GM20000 (cell line): ENCODE results near the gene RPL5.

Experiments used
- DNase-seq: peaks from one replicate; pipeline ENCODE4 v3.0.0; 2012; ENCODE audit warnings: low spot score
- CTCF ChIP-seq: IDR thresholded peaks from 2 replicates; pipeline ENCODE4 v1.5.1; 2012; ENCODE audit warnings: mild to moderate bottlenecking, control low read depth; ENCODE audit errors: extremely low read depth, missing control alignments

The RPL5 gene

GRCh38 chr1:92872719-92873118 is 40.9 kb downstream of the RPL5 start:
- TF ChIP-seq CTCF = no peak
- DNase-seq = no peak

GRCh38 chr1:92874987-92875386 is 43.1 kb downstream of the RPL5 start:
- no peak for TF ChIP-seq CTCF
- no peak for DNase-seq

GRCh38 chr1:92876351-92876750 is 44.5 kb downstream of the RPL5 start:
- no peak for DNase-seq
- TF ChIP-seq CTCF = no peak

DNA sequence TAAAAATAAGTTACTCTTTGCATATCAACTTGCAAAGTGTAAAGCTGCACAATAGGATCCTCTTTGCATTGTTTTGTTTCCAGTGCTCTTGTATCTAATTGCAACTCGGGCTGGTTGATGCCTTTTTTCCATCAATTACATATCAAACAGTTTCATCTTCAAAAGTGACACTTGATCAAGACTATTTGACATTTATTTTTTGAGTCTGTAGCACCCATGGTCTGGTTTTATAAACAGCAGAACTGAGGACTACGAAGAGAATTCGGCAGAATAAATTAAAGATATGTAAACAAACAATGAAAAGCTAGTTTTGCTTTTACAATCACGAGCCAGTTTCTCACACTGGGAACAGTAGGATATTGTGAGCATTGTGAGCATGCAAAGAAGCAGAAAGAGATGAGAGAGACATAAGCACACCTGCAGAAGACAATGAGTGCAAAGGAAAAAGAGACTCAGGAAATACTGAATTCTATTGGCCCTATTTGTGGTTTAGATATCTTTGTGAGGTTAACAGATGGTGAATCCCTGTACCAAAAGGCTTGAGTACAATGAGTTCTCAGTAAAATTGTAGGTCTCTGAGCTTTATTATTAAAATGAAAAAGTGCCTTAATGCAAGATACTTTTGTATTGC is 45.4 kb downstream of the RPL5 start:
- no peak for TF ChIP-seq CTCF
- no peak for DNase-seq

- no peak for TF ChIP-seq CTCF
- peak; percentile 17 for DNase-seq
Observed at GRCh38 chr1:92877792-92878191, 46.0 kb downstream of the RPL5 start.

DNA sequence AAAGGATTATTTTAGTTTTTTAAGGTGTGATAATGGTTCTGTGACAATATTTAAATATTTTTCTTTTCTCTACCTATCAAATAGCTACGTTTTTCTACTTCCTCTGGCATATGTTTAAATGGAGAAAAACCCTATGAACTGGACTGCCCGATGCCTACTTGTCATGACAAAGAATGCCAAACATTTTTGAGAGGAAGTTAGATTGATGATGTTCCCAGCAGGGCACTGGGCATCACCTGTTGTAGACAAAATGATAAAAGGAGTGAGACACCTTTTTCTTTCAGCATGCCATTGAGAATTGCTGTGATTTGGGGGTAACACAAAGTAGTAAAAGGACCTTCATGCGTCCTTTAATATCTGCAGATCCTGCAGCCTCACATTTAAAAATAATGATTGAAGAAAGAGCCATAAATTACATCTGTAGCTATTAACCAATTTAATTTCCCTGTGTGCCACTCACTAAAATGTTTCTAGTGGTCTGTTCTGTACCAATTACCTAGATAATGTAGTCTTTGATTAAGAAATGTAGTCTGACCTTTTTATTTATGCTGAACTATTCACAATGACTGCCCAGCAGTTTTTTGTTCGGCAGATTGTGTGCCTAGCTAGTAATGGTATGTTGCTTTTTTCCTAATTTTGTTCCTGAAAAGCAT is 47.6 kb downstream of the RPL5 start:
- no peak for DNase-seq
- TF ChIP-seq CTCF = no peak

- no peak for TF ChIP-seq CTCF
- no peak for DNase-seq
Observed at GRCh38 chr1:92881391-92881790, 49.6 kb downstream of the RPL5 start.
